NCI-H2196 treated with DMSO at 0.1 percent for 48 hours (cell line): Measurements from ENCODE around the gene GIPC1.

Experiments
- DNase-seq: peaks from one replicate; lab custom pipeline; 2025; ENCODE audit not compliant: unreplicated experiment; lab: John Stamatoyannopoulos, UW

GIPC1 gene

DNA sequence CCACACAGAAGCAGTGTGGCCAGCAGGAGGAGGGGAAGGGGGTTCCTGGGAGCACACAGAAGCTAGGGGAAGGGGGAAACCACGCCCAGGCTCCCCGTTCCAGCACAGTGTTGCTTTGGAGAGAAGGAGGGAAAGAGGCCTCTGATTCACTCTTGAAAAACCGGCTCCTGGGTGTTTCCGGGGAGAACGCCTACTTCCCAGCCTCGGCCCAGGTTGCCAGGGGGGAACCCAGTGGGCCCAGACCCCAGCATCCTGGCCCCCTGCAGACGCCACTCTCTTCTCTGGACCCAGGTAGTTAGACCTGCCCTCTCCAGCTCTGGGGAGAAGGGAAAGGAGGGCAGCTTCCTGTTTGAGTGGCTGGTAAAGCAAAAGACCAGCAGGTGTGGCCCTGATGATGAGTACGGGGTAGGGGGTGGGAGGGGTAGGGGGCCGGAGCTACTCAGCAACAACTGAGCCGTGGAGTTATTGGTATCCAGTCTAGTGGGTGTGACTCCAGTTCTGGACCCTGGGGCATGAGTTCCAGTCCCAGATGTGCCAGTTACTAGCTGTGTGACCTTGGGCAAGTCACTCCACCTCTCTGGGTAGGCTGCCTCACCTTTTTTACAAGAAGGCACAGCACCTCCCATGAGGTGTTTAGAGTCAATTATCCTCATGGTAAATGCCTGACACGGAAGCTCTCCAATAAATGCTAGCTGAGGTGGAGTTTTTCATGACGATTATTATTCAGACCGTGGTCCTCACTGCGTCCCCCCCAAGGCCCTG is 836 bp downstream of the GIPC1 start:
- DNase-seq: no peak

DNA sequence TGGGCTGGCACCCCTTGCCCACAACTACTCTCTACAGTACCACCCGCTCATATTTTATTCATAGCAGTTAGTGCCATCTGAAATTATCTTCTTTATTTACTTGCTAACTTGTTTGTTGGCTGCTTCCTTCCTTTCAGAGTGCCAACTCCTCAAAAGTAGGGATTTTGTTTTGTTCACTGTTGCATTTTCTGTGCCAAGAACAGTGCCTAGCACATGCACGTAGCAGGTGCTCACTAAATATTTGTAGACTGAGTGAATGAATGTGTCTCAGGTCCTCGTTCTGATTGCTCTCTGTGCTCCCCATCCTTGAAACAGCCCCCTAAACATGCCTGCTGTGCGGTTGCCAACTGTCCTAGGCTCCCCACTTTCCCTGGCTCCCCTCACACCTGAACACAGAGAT is 1.5 kb downstream of the GIPC1 start:
- DNase-seq: no peak

DNA sequence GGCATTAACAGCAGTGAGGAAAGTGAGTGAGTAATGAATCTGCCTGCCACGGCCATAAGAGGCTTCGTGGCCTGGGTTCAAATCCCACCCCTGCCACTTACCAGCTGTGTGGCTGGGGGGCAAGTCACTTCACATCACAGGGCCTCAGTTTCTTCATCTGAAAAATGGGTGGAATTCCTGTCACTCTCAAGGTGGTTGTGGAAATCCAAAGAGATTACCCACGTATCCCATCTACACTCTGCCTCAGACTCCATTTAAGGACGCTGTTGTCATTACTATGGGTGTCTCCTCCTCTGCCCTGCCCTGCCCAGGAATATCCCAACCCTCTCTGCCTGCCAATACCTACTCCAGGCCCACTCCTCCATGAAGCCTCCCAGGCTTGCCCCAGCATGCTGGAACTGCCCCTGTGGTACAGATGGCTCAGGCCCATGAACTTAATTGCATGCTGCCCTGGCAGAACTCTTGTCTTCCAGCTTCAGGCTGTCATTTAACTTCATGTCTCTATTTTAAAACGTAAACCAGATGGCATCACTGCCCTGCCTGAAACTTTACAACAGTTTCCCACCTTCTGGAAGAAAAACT is 3.1 kb downstream of the GIPC1 start:
- DNase-seq: no peak

DNA sequence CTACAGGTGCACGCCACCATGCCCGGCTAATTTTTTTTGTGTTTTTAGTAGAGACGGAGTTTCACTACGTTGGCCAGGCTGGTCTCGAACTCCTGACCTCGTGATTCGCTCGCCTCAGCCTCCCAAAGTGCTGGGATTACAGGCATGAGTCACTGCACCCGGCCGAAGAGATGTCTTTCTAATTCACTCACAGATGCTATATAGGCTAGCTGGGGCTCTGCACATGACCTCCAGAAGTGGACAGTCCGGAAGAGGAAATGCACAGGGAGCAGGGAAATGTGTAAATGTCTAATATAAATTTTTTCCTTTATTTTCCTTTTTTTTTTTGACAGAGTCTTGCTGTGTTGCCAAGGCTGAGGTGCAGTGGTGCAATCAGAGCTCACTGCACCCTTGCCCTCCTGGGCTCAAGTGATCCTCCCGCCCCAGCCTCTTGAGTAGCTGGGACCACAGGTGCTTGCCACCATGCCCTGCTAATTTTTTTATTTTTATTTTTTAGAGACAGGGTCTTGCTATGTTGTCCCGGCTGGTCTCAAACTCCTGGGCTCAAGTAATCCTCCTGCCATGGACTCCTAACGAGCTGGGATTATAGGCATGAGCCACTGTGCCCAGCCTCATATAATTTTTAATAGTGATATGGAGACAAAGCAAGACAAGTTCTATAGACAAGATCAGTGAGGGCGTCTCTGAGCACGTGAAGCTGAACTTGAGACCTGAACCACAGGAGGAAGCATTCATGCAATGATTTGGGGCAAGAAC is 8.4 kb downstream of the GIPC1 start:
- no peak for DNase-seq

DNA sequence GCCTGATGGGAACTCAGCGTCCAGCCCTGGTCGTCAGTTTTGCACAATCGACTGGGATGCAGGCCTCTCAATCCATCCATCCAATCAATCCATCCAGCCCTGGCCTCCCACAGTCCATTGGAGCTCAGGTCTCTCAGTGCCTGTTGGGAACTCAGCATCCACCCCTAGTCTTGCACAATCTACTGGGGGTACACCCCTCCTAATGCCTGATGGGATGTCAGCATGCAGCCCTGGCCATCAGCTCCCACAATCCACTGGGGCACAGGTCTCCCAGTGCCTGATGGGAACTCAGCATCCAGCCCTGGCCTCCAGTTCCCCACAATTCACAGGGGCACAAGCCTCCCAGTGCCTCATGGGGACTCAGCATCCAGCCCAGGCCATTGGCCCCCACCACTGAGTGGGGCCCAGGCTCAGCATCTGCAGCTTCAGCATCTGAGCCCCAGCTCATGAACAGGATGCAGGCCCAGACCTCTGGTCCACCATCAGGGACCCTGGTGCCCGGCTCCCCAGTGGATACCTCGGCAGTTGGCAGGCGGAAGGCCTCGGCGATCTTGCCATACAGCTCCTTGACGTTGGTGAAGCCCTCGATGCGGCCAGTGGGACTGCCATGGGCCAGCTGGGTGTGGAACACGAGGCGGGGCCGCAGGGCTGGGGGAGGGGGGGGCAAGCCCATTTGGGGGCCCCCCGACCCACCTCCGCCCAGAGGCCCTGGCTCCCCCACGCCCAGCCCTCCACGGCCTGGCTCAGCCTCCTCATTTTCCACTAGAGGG is 13.6 kb downstream of the GIPC1 start:
- no peak for DNase-seq

DNA sequence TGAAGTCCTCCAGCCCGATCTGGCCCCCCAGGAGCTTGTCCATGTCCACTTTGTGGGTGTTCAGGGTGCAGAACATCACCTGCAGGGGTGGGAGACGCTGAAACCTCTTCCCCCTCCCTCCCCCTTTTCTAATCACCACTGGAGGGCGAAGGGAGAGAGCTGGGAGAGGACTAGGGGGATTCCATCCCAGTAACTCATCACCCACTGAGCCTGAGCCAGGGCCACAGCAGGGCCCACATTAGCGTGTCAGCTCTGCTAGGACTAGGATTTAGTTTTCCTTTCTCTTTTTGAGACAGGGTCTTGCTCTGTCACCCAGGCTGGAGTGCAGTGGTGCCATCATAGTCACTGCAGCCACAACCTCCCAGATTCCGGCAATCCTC is 15.2 kb downstream of the GIPC1 start:
- no peak for DNase-seq

DNA sequence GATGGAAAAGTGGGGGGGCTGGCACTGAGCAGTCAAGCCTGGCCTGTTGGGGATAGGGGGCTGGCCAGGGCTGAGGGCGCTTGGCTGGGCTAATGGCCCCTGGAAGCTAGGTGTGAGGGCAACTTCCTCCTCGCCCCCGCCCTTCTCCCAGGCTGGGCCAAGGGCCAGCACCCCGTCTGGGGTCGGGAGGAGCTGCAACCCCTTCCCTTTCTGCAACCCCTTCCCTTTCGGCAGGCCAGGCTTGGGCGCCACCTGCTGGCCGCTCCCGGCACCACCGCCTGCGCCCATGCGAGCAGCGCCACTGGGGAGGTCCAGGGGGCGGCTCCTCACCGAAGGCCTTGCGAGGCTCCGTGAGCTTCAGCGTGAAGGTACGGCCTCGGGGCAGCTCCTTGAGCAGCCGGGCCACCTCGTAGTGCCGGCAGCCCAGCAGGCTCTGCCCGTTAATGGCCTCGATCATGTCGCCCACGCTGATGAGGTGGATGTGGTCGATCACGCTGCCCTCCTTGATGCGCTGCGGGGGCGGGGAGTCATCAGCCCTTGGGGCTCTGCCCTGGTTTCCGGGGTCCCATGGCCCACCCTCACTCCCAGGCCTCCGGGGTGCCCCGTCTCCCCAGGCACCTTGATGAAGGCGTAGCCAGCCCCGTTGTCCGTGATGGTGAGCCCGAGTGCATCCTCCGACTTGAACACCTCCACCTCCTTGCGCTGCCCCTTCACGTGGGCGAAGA is 15.8 kb downstream of the GIPC1 start:
- no peak for DNase-seq

DNA sequence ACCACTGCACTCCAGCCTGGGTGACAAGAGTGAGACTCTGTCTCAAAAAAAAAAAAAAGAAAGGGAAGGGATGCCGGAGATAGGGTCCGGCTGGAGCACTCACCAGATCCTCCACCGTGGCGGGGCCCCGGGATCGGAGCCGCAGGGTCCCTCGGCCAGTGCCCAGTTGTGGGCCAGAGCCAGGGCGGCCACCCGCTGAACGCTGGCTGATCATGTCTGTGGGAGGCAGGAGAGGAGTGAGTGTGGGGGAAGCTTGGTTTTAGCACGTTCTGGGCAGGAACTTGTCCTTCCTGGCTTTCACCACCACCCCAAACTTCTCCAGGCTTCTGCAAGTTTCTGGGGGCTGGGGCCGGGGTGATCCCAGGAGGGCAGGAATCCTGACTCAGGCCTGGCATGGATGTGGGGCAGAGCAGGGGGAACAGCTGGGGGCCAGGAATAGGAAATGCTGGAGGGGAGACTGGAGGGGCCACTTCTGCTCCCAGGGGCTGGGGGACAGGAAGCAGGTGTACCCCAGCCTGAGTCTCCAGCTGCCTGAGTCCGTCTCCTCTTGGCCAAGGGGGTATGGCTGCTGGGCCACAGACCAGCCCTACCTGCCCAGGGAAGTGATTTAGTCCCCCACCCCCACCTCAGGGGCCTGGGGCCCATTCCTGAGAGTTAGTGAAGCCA is 16.5 kb downstream of the GIPC1 start:
- DNase-seq: no peak

DNA sequence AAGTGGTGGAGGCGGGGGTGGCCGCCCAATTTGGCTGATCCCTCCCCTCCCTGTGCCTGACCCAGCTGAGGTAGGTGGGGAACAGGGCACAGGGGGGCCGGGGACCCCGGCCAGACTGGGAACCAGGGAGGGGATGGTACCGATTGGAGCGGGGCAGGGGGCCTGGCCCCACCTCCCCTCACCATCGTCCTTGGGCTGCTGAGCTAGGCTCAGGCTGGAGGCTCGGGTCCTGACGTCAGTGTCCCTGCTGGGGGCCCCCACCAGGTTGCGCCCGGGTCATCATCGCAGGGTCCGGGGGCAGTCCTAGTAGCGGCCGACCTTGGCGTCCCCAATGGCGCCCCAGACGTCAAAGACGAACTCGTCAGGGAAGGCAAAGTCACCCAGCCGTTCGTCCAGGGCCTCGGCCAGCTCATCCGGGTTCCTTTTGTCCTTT is 17.8 kb downstream of the GIPC1 start:
- no peak for DNase-seq

DNA sequence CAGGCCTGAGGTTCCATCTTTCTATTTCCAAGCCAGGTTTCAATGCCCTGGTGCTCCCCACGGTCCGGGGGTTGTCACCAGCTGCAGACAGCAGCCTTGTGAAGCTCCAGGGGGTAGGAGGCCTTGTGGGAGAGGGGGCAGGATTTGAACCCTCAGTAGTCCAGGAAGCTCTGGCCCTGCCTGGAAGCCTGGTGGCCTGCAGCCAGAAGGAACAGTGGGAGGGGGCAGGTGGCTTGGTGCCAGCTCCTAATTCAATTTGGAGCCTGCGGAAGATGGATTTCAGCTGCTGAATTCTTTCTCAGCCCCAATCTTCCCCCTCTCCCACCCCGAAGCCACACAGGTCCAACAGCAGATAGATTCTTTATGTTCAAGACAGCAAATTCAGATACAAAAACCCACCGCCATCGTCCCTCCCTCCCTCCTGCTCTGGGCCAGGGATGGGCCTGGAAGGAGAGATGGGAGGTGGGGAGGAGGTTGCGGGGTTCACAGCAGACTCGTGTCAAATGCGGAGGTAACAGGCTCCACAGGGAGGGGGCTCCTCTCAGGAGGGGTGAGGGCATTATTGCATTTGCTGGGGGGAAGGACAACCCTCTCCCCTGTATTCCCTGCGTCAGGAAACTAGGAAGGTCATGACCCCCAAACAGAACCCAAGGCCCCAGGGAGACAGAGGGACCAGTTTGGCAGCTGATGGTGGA is 18.4 kb downstream of the GIPC1 start:
- DNase-seq: no peak

DNA sequence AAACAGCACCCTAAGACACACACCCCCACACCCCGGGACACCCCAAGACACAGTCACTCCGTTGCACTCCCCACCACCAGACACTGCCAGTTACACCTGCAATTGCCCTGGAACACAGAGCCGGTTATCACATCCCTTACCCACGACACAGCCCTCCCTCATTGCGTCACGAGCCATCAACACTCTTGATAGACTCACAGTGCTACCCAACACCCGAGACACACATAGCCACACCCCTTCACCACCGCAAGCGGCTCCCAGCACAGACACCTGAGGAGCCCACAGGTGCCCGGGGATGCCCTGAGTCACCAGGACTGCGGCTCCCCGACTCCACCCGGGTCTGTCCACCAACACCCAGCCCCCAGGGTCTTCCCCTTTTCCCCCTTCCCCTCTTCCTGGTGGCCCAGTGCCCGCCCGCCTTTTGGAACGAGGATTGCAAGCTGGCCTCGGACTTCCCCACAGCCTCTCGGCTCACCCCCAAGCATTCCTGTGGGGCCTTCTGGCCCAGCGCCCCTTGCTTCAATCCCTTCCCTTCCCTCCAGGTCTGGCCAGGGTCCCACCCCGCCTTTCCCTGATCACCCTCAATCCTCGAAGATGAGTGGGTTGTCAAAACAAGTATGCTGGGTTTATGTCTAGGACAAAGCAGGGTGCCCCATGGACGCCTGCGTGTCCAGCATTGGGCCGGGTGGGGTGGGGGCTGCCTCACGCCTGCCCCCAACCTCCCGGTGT is 19.1 kb downstream of the GIPC1 start:
- DNase-seq: no peak

DNA sequence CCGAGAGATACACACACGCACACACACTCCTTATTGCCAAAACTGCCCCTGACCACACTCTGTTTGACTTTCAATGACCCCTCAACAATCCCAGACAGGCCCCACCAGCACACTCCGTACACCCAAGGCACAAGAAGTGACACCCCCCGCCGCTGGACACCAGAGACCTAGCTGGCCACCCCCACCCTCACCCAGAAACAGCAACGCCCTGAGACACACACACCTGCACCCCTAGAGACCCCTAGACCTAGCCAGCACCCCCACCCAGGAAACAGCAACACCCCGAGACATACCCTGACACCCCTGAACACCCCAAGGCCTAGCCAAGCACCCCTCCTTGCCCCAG is 19.6 kb downstream of the GIPC1 start:
- no peak for DNase-seq

DNA sequence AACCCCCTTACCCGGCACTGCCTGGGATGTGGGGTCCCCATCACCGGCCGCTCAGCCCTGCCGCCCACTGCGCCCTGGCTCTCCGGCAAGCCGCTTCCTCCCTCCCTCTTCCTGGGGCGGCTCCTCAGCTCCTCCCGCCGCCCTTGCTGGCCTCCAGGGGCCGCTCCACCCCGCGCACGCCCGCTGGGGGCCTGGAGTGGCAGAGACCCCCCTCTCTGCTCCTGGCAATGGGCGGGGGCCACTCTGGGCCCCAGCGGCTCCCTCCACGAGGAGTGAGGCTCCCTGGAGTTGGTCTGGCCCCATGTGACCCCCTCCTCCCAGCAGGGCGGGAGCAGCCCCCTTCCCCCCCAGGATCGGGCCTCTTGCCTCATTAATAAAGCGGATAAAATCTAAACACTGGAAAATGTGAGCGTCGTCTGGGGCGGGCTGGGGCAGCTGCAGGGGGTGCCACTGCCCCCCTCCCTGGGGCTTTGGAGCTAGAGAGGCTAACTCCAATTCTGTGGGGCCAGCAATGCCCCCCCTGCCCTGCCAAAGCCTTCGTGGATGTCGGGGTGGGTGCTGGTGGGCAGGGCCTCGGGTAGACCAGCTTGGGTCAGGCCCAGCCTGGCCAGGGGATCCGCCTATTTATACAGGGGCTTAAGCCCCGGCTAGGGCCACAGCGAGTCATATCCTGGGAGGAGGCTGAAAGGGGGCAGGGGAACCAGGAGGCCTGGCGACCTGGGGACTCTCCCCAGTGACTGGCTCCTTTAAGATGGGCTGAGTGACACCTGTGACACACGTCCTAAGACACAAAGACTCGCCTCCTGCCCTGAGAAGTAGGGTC is 20.5 kb downstream of the GIPC1 start, which contains the start of gene PTGER1:
PTGER1 (minus strand) TSS at position 104 of the 823 bp plus-strand sequence. CDS start 1,034 bp downstream, outside the sequence.
- no peak for DNase-seq

DNA sequence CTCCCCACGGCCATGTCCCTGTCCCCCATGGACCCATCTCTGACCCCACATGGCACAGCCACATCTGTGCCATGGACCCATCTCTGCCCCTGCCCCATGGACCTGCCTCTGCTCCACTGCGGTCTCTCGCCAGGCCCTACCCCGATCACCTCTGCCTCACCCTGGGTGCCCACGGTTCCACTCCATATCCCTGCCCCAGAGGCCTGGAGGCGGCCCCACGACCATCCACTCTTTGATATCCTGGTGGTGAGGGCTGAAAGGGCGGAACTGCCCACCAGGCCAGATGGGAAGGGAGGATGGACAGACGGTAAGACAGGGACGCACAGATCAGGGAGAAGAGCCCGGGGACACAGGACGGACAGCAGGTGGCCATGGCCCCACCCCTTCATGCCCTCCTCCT is 21.1 kb downstream of the GIPC1 start:
- no peak for DNase-seq

DNA sequence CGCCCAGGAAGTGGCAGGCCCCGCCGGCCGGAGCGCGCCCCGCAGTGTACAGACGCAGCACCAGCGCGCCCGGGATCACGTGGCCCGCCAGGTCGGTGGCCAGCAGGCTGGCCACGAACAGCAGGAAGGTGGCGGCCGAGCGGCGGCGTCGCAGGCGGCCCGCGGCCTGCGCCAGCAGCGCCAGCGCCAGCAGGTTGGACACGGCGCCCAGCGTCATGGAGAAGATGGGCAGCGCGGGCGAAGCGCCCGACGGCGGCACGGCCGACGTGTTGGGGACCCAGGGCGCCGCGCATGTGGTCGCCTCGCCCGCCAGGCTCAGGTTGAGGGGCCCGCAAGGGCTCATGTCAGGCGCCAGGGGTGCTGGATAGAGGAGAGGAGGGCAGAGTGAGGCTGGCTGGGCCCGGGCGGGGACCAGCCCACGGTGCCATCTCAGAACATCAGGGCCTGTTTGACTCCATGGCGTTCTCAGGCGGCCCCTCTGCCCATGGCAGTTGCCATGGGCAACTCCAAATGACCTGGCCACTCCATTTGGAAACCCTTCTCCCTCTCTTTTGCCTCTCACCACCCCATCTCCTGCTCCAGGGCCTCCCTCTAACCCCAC is 21.8 kb downstream of the GIPC1 start:
- no peak for DNase-seq

DNA sequence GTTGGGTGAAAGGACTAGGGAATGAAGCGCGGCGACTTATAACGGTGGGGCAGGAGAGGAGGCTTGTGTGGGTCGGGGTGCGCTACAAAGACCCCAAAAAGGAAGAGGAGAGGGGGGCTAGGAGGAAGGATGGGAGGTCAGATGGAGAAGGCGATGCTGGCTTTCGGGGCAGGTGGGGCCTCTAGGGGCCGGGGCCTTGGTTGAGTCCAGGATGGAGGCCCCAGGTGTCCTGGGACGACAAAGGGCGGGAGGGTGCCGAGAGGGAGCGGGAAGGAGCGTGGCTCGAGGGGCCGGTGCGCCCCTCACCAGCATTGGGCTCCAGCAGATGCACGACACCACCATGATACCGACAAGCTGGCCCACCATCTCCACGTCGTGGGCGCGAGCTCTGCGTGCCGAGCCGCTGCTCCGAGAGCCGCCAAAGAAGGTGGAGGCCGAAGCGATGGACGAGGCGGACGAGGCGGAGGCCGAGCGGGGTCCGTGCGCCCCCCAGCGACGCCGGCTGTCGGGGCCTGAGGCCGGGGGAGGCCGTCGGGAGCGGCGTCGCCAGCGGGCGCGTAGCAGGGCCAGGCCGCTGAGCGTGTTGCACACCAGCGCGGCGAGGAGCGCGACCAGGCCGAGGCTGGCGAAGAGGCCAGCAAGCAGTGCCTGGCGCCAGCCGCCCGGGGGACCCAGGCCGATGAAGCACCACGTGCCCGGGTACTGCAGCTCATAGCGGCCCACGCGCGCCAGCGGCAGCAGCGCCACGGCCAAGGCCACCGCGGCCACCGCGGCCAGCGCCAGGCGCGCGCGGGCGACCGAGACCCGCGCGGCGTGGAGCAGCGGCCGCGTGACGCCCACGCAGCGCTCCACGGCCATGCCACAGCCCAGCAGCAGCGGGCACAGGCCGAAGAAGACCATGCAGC is 22.6 kb downstream of the GIPC1 start:
- no peak for DNase-seq
